OCI-LY1 (cell line): ENCODE data around the gene ANKRD60.

Experiments used
- CTCF ChIP-seq: fragments of 200-600 bp; sonication (generic), shearing (Covaris generic); IDR thresholded peaks from 2 replicates; pipeline ENCODE4 v1.5.1; 2017; ENCODE audit warnings: mild to moderate bottlenecking, antibody characterized with exemption, low read length, moderate library complexity, mixed read lengths
- EZH2 ChIP-seq: fragments of 200-600 bp; sonication (generic), shearing (Covaris generic); IDR thresholded peaks from 2 replicates; pipeline ENCODE4 v1.8.0; 2017; ENCODE audit warnings: borderline replicate concordance, mixed run types, mild to moderate bottlenecking, antibody characterized with exemption, low read length, moderate library complexity, mixed read lengths

- TF ChIP-seq CTCF (no peak), EZH2 (no peak)
These were observed 845 bp upstream of the ANKRD60 start for GRCh38 chr20:58229198-58229798.
